ENCODE measurements around the gene NDOR1.

NDOR1 gene

GRCh38 chr9:137180491-137180890 lies 25.0 kb upstream of the NDOR1 start:
- DNase-seq, result no peak

GRCh38 chr9:137181680-137182079 lies 23.8 kb upstream of the NDOR1 start:
- no peak for DNase-seq

- DNase-seq, result no peak
These were observed 22.7 kb upstream of the NDOR1 start for GRCh38 chr9:137182836-137183235.

- no peak for DNase-seq
These were observed 21.4 kb upstream of the NDOR1 start for GRCh38 chr9:137183980-137184595.

- DNase-seq, result no peak
These were observed 20.4 kb upstream of the NDOR1 start for GRCh38 chr9:137184881-137185660.

GRCh38 chr9:137185921-137186320 lies 19.6 kb upstream of the NDOR1 start:
- no peak for DNase-seq

GRCh38 chr9:137186385-137186784 lies 19.1 kb upstream of the NDOR1 start:
- DNase-seq, result no peak

- DNase-seq, result no peak
These were observed 18.1 kb upstream of the NDOR1 start for GRCh38 chr9:137187386-137187785.

- no peak for DNase-seq
These were observed 17.4 kb upstream of the NDOR1 start for GRCh38 chr9:137188086-137188489.

GRCh38 chr9:137188490-137189296 lies 16.8 kb upstream of the NDOR1 start, which contains the start of the genes ANAPC2 and SSNA1:
Gene ANAPC2 (minus strand): TSS chr9:137188560. CDS start chr9:137188532, 28 bp downstream.
Gene SSNA1 (plus strand): TSS chr9:137188676. CDS start chr9:137188727, 51 bp downstream.
- DNase-seq, result peak; percentile 64 to 96 (median 88)

- DNase-seq, result peak in 1 of 51 donors; percentile 54
These were observed 15.9 kb upstream of the NDOR1 start for GRCh38 chr9:137189297-137190295.

- DNase-seq, result no peak
These were observed 15.1 kb upstream of the NDOR1 start for GRCh38 chr9:137190315-137190856.

GRCh38 chr9:137191245-137191644 lies 14.3 kb upstream of the NDOR1 start:
- no peak for DNase-seq

- DNase-seq, result peak in 34 of 51 donors; percentile 22 to 84 (median 68)
These were observed 13.6 kb upstream of the NDOR1 start for GRCh38 chr9:137191691-137192447.

- no peak for DNase-seq
These were observed 13.1 kb upstream of the NDOR1 start for GRCh38 chr9:137192448-137192780.

GRCh38 chr9:137192859-137193258 lies 12.6 kb upstream of the NDOR1 start:
- DNase-seq, result no peak

GRCh38 chr9:137193771-137194170 lies 11.7 kb upstream of the NDOR1 start:
- DNase-seq, result peak in 1 of 51 donors; percentile 43

- peak; percentile 28 to 96 (median 83) for DNase-seq
These were observed 11.1 kb upstream of the NDOR1 start for GRCh38 chr9:137194388-137194787.

- DNase-seq, result no peak
These were observed 10.6 kb upstream of the NDOR1 start for GRCh38 chr9:137194909-137195308.
